Endothelial cell of umbilical vein (primary cell): Measurements from ENCODE around the gene PLEKHA6. TPM values are rescaled to one million over a fixed set of nuclear protein-coding genes. Genes with fewer than 3 reads are reported as not detected.

Experiments used
- BruUV-seq: library from RNA; stranded (reverse); fragments of 400-500 nt; replicated peaks from 2 replicates; lab custom pipeline; 2021; lab: Mats Ljungman, UMichigan
- CTCF ChIA-PET: fragments of 300-600, 350-600 bp; sonication (Branson Sonifier 250); formaldehyde crosslinking; loops from one replicate; lab custom pipeline; 2021; ENCODE audit warnings: antibody characterized with exemption, inconsistent platforms; lab: Charles Lee
- POLR2A ChIA-PET: fragments of 300-600, 350-600 bp; sonication (Branson Sonifier 250); formaldehyde crosslinking; loops from one replicate; lab custom pipeline; 2021; ENCODE audit warnings: antibody characterized with exemption, inconsistent platforms; lab: Charles Lee
- DNase-seq: peaks from one replicate; pipeline ENCODE4 v3.0.0-alpha.2; 2011; ENCODE audit warnings: low read depth, low spot score
- FAIRE-seq: peaks from 2 replicates; lab custom pipeline; 2011; peaks lifted over from hg19 to GRCh38; lab: Jason Lieb, UNC
- H2AFZ ChIP-seq: 2 replicates; pipeline ENCODE4 v1.6.0; 2012; ENCODE audit warnings: low read depth, low read length, control low read depth, inconsistent platforms
- H3K27ac ChIP-seq: 2 replicates; pipeline ENCODE4 v1.5.1; 2011; ENCODE audit warnings: low read depth, mild to moderate bottlenecking, control low read depth, low read length, moderate library complexity; ENCODE audit not compliant: insufficient read depth
- H3K27me3 ChIP-seq, 2 experiments: 2 replicates each; pipeline versions ENCODE4 v1.6.0 to v1.6.1; 2011; ENCODE audit warnings: low read length in 2 of 2, mixed read lengths in 1 of 2; ENCODE audit not compliant: control insufficient read depth in 2 of 2, insufficient read depth in 2 of 2
- H3K36me3 ChIP-seq, 2 experiments: 2 replicates in 1 of 2; 3 replicates in 1 of 2; pipeline ENCODE4 v1.5.1; 2011; ENCODE audit warnings: low read length in 2 of 2, mild to moderate bottlenecking in 1 of 2, moderate library complexity in 1 of 2; ENCODE audit not compliant: control insufficient read depth in 2 of 2, insufficient read depth in 2 of 2; ENCODE audit errors: extremely low read depth in 1 of 2
- H3K4me1 ChIP-seq: 3 replicates; pipeline ENCODE4 v1.5.1; 2011; ENCODE audit warnings: mild to moderate bottlenecking, low read length; ENCODE audit not compliant: control insufficient read depth, insufficient read depth; ENCODE audit errors: extremely low read depth
- H3K4me2 ChIP-seq: 2 replicates; pipeline ENCODE4 v1.6.1; 2011; ENCODE audit warnings: low read length, control low read depth, mixed read lengths; ENCODE audit not compliant: insufficient read depth
- H3K4me3 ChIP-seq, 3 experiments: fragments of 200-600 bp in 1 of 3; sonication (generic), shearing (Covaris generic) in 1 of 3; replicated peaks in 1 of 3; 2 replicates each; pipeline ENCODE4 v1.5.1; 2011 to 2016; ENCODE audit warnings: control low read depth in 3 of 3, low read length in 3 of 3, mild to moderate bottlenecking in 2 of 3, inconsistent platforms in 1 of 3, low read depth in 1 of 3, moderate library complexity in 1 of 3; ENCODE audit not compliant: insufficient read depth in 1 of 3
- H3K79me2 ChIP-seq: 2 replicates; pipeline ENCODE4 v1.6.0; 2012; ENCODE audit warnings: low read length, inconsistent platforms; ENCODE audit not compliant: control insufficient read depth, insufficient read depth
- H3K9ac ChIP-seq: replicated peaks from 2 replicates; pipeline ENCODE3; 2011; ENCODE audit warnings: low read length, control low read depth; ENCODE audit not compliant: insufficient read depth; ENCODE audit errors: extremely low read depth
- H3K9me1 ChIP-seq: replicated peaks from 3 replicates; pipeline ENCODE4 v1.6.0; 2011; ENCODE audit warnings: mild to moderate bottlenecking, low read length; ENCODE audit not compliant: control insufficient read depth, insufficient read depth; ENCODE audit errors: extremely low read depth
- H3K9me3 ChIP-seq: replicated peaks from 2 replicates; pipeline ENCODE4 v1.5.1; 2012; ENCODE audit warnings: low read length, inconsistent platforms; ENCODE audit not compliant: control insufficient read depth, insufficient read depth
- H4K20me1 ChIP-seq: replicated peaks from 2 replicates; pipeline ENCODE3; 2011; ENCODE audit warnings: mild to moderate bottlenecking, low read length; ENCODE audit not compliant: control insufficient read depth, insufficient read depth; ENCODE audit errors: extremely low read depth
- CTCF ChIP-seq, 2 donors: IDR thresholded peaks; 1 replicate in 1 of 2; 2 replicates in 1 of 2; pipeline ENCODE4 v1.5.1; 2011; ENCODE audit warnings: low read length in 2 of 2, mild to moderate bottlenecking in 2 of 2, moderate library complexity in 2 of 2, control low read depth in 1 of 2, inconsistent platforms in 1 of 2, low read depth in 1 of 2; ENCODE audit not compliant: insufficient read depth in 1 of 2; ENCODE audit errors: extremely low read depth in 1 of 2
- EZH2 ChIP-seq: IDR thresholded peaks from 2 replicates; pipeline ENCODE4 v1.6.1; 2012; ENCODE audit warnings: borderline replicate concordance, low read depth, mild to moderate bottlenecking, moderate library complexity, low read length, inconsistent platforms; ENCODE audit not compliant: severe bottlenecking
- FOS ChIP-seq: IDR thresholded peaks from 2 replicates; pipeline ENCODE4 v1.6.1; 2011; ENCODE audit warnings: mild to moderate bottlenecking, low read length, moderate library complexity, borderline replicate concordance; ENCODE audit not compliant: insufficient read depth
- GATA2 ChIP-seq: IDR thresholded peaks from 2 replicates; pipeline ENCODE4 v1.7.0; 2011; ENCODE audit warnings: low read depth, mild to moderate bottlenecking, moderate library complexity, mixed read lengths, low read length; ENCODE audit not compliant: insufficient read length, insufficient read depth
- JUN ChIP-seq: IDR thresholded peaks from 2 replicates; pipeline ENCODE4 v1.6.1; 2011; ENCODE audit warnings: borderline replicate concordance, low read depth; ENCODE audit not compliant: insufficient read length, insufficient read depth
- MYC ChIP-seq: IDR thresholded peaks from one replicate; pipeline ENCODE4 v1.6.1; 2011; ENCODE audit warnings: mild to moderate bottlenecking, low read depth, low read length
- POLR2A ChIP-seq: IDR thresholded peaks from 2 replicates; pipeline ENCODE4 v1.6.1; 2012; ENCODE audit warnings: low read depth, mild to moderate bottlenecking, control low read depth, low read length
- POLR2AphosphoS5 ChIP-seq: IDR thresholded peaks from 2 replicates; pipeline ENCODE4 v1.6.1; 2012; ENCODE audit warnings: low read depth, mild to moderate bottlenecking, control low read depth, low read length, moderate library complexity; ENCODE audit not compliant: insufficient read depth
- dilution Hi-C: fragments of 300-500 bp; cut with MboI; formaldehyde crosslinking; loops from one replicate; pipeline ENCODE4 v1.15.0; 2019; ENCODE audit warnings: low sequenced_read_pairs; ENCODE audit not compliant: extremely low pct_ligation_motif_present
- intact Hi-C: fragments of 100-400 bp; cut with micrococcal nuclease; formaldehyde crosslinking; loops from one replicate; pipeline ENCODE4 v1.10.0; 2022
- polyA plus RNA-seq, 4 experiments: library from polyadenylated mRNA; depleted of rRNA in 3 of 4; stranded (reverse) in 3 of 4; unstranded in 1 of 4; fragments of >200 nt; gene quantifications; 2 replicates each; pipeline versions ENCODE4 v1.2.1 to v1.2.3, GENCODE V29; 2011 to 2012; ENCODE audit warnings: missing spikeins in 1 of 4
- total RNA-seq: library from RNA; stranded (reverse); gene quantifications from 2 replicates; pipeline ENCODE4 v1.2.3, GENCODE V29; 2021
- TF ChIP-seq, protein P1 (sequence below): IDR thresholded peaks from 2 replicates; pipeline ENCODE4 v1.6.1; 2011; ENCODE audit not compliant: insufficient read depth, insufficient read length

PLEKHA6 gene
- total and polyA plus RNA-seq, 2 donors (not counting 3 experiments of a cell fraction or from before 2014, with no cell fraction given) = 2.1 to 15.0 TPM

GRCh38 chr1:204261266-204261665, 98.5 kb downstream of the PLEKHA6 start:
- dilution Hi-C loops = no loop called here
- intact Hi-C loops = no loop called here
- Histone ChIP-seq H4K20me1 (no peaks in the 10 kb centered on the region), H3K4me2 (no peak overlapping the region), H3K27me3 (no peaks in the 10 kb centered on the region), H3K79me2 (no peaks in the 10 kb centered on the region), H3K4me1 (peaks cover 4% of the 10 kb centered on the region), H3K4me3 (no peak overlapping the region), H3K36me3 (no peaks in the 10 kb centered on the region), H2AFZ (no peak overlapping the region), H3K9me1 (no peaks in the 10 kb centered on the region), H3K27ac (no peak overlapping the region), H3K9ac (no peak overlapping the region), H3K9me3 (no peaks in the 10 kb centered on the region)
- FAIRE-seq (no peak), DNase-seq (no peak)
- CTCF ChIA-PET = interaction anchor here (1.3 to 9.8 kb wide), 2 partner anchors 93 to 100 kb away, joined by 4 to 318 read pairs; partner anchors contain the start of gene PLEKHA6
- POLR2A ChIA-PET = no interaction called here
- no peak for TF ChIP-seq EZH2
- TF ChIP-seq POLR2AphosphoS5 = no peak
- TF ChIP-seq, protein P1, sequence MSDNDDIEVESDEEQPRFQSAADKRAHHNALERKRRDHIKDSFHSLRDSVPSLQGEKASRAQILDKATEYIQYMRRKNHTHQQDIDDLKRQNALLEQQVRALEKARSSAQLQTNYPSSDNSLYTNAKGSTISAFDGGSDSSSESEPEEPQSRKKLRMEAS = no peak
- TF ChIP-seq GATA2 = no peak
- TF ChIP-seq FOS = no peak
- TF ChIP-seq POLR2A = no peak
- no peak for TF ChIP-seq MYC
- no peak for TF ChIP-seq JUN
- TF ChIP-seq CTCF (IDR thresholded peaks at IDR 0.05; ENCODE audit: extremely low read depth in 1 of 2, insufficient read depth in 1 of 2, low read depth in 1 of 2, low read length in 2 of 2) = no peak
- no TSS peak for BruUV-seq
